PC-3 (cell line): ENCODE data around the gene ANKRD10.

ENCODE experiments used
- CTCF ChIP-seq: fragments of 300-600 bp; sonication (generic); conservative IDR thresholded peaks from 2 replicates; pipeline ENCODE4 v1.5.1; 2017; ENCODE audit warnings: antibody characterized with exemption, low read depth, mild to moderate bottlenecking, low read length
- EZH2 ChIP-seq: fragments of 300-600 bp; sonication (generic); IDR thresholded peaks from one replicate; pipeline ENCODE4 v1.6.1; 2017; ENCODE audit warnings: antibody characterized with exemption, mild to moderate bottlenecking, low read length; ENCODE audit not compliant: unreplicated experiment
- EZH2phosphoT487 ChIP-seq: fragments of 300-600 bp; sonication (generic); IDR thresholded peaks from 2 replicates; pipeline ENCODE4 v1.6.1; 2018; ENCODE audit warnings: mild to moderate bottlenecking, antibody characterized with exemption, low read length, borderline replicate concordance

- TF ChIP-seq CTCF (no peak), EZH2phosphoT487 (no peak), EZH2 (no peak)
Measured at GRCh38 chr13:110914081-110914330, 863 bp downstream of the ANKRD10 start.
